ENCODE data around the gene RIPOR3.
"Not testable (repeated sequence)": the region's sequence is repeated elsewhere in the genome, so short reads cannot be mapped to it uniquely, and the experiment has no call there.

- TF ChIP-seq, protein P1, sequence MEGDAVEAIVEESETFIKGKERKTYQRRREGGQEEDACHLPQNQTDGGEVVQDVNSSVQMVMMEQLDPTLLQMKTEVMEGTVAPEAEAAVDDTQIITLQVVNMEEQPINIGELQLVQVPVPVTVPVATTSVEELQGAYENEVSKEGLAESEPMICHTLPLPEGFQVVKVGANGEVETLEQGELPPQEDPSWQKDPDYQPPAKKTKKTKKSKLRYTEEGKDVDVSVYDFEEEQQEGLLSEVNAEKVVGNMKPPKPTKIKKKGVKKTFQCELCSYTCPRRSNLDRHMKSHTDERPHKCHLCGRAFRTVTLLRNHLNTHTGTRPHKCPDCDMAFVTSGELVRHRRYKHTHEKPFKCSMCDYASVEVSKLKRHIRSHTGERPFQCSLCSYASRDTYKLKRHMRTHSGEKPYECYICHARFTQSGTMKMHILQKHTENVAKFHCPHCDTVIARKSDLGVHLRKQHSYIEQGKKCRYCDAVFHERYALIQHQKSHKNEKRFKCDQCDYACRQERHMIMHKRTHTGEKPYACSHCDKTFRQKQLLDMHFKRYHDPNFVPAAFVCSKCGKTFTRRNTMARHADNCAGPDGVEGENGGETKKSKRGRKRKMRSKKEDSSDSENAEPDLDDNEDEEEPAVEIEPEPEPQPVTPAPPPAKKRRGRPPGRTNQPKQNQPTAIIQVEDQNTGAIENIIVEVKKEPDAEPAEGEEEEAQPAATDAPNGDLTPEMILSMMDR (IDR thresholded peaks at IDR 0.05): not testable (repeated sequence)
- not testable (repeated sequence) for TF ChIP-seq POLR2A (IDR thresholded peaks at IDR 0.05)
These were observed 70.9 kb downstream of the RIPOR3 start for GRCh38 chr20:50620459-50620858.

Data from lower leg skin (tissue), 3 donors.